Fibroblast of the aortic adventitia (primary cell): ENCODE data around the gene ZNF619. TPM values are rescaled to one million over a fixed set of nuclear protein-coding genes. Genes with fewer than 3 reads are reported as not detected.

ENCODE experiments used
- DNase-seq: peaks from one replicate; pipeline ENCODE4 v3.0.0-alpha.2; 2010; ENCODE audit warnings: low read depth
- H3K4me3 ChIP-seq: 2 replicates; pipeline ENCODE4 v1.5.1; 2011; ENCODE audit warnings: low read depth, mild to moderate bottlenecking, control low read depth, low read length, moderate library complexity
- CTCF ChIP-seq: IDR thresholded peaks from 2 replicates; pipeline ENCODE4 v1.5.1; 2011; ENCODE audit warnings: mild to moderate bottlenecking, low read length, control low read depth, inconsistent platforms; ENCODE audit not compliant: insufficient read depth
- total RNA-seq: library from RNA; depleted of rRNA; stranded (reverse); fragments of >200 nt; gene quantifications from 2 replicates; pipeline ENCODE4 v1.2.3, GENCODE V29; 2012; ENCODE audit warnings: low replicate concordance

Gene ZNF619
- total RNA-seq, 1 donor: 7.1 TPM

- peak within 1 kb of the TSS; percentile 72 for H3K4me3 ChIP-seq
- DNase-seq: peak; percentile 44
- peak; percentile 30 for TF ChIP-seq CTCF
Observed at GRCh38 chr3:40505599-40506462, 28.9 kb downstream of the ZNF619 start, which contains the start of gene ZNF620. TSS of gene ZNF620 (plus strand) at chr3:40506039. CDS start at chr3:40506353, 314 bp downstream.

DNA sequence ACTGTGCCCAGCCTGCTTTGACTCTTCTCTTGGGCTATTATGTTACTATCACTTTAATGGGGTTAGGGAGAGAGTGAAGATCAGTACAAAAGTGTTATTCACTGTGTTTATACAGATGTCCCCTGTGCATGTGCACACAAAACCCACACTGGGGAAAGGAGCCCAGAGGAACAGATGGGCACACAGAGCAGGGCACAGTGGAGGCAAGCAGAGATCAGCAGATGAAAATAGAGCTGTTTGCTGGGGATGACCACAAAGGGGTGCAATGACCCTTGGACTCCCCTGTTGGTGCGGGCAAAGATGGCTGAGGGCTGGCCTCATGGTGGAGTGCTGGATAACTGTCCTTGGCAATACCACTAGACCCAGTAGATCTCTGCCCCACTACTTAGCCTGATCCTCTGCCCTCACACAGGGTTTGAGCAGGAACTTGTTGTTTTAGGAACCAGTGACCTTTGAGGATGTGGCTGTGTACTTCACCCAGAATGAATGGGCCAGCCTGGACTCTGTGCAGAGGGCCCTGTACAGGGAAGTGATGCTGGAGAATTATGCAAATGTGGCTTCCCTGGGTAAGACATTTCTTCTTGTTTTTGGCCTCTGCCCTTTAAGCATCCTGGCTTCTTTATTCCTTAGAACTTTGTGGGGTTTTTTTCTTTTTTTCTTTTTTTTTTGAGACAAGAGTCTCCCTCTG lies 34.3 kb downstream of the ZNF619 start:
- TF ChIP-seq CTCF: no peak
- no peak overlapping the region for H3K4me3 ChIP-seq
- DNase-seq: no peak

GRCh38 chr3:40516201-40516600 lies 39.3 kb downstream of the ZNF619 start:
- DNase-seq: peak; percentile 68
- H3K4me3 ChIP-seq: no peak overlapping the region
- TF ChIP-seq CTCF: no peak

- no peak overlapping the region for H3K4me3 ChIP-seq
- TF ChIP-seq CTCF: no peak
- DNase-seq: no peak
Observed at GRCh38 chr3:40518067-40518466, 41.1 kb downstream of the ZNF619 start.

GRCh38 chr3:40518848-40519247 lies 41.9 kb downstream of the ZNF619 start:
- no peak for DNase-seq
- TF ChIP-seq CTCF: no peak
- no peak overlapping the region for H3K4me3 ChIP-seq

DNA sequence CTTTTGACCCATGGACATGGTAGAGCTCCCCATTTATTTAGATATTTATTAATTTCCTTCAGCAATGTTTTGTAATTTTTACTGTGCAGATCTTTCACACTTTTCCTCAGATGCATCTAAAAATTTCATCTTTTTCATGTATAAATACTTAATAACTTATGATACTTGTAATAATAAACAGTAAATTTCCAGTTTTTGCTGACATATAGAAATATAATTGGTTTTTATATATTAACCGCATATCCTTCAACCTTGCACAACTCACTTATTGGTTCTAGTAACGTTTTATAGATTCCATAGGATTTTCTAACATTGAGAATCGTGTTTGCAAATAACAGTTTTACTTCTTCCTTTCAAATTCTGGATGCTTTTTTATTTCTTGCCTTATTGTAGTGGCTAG lies 44.3 kb downstream of the ZNF619 start:
- no peak overlapping the region for H3K4me3 ChIP-seq
- no peak for TF ChIP-seq CTCF
- DNase-seq: no peak
